MM.1S (cell line): Measurements from ENCODE around the gene DOCK4.

Experiments used
- EZH2 ChIP-seq: fragments of 300-600 bp; sonication (generic); optimal IDR thresholded peaks from 2 replicates; pipeline ENCODE3; 2017; ENCODE audit warnings: low read depth, mild to moderate bottlenecking, antibody characterized with exemption, low read length, mixed read lengths
- TF ChIP-seq, protein P1 (sequence below): fragments of 300-600 bp; sonication (generic); IDR thresholded peaks from 2 replicates; pipeline ENCODE4 v1.5.1; 2016; ENCODE audit warnings: antibody characterized with exemption, low read length, mixed read lengths

DNA sequence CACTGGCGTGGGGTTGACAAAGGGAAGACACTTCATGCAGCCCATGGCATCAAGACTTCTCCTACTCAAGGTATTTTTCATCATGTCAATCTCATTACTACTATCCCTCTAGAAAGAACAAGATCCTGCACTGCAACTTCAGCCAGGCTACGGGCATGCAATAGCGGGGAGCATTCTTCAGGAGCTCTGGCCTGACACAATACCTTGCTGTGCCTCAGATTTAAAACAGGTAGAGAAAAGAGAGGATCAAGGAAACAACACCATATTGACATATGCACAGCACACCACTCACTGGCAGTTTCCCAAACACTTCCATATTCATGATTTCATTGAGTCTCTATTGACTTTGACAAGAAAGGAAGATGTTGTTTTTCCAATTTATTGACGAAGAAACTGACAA lies 51.5 kb downstream of the DOCK4 start:
- TF ChIP-seq EZH2 = no peak
- TF ChIP-seq, protein P1, sequence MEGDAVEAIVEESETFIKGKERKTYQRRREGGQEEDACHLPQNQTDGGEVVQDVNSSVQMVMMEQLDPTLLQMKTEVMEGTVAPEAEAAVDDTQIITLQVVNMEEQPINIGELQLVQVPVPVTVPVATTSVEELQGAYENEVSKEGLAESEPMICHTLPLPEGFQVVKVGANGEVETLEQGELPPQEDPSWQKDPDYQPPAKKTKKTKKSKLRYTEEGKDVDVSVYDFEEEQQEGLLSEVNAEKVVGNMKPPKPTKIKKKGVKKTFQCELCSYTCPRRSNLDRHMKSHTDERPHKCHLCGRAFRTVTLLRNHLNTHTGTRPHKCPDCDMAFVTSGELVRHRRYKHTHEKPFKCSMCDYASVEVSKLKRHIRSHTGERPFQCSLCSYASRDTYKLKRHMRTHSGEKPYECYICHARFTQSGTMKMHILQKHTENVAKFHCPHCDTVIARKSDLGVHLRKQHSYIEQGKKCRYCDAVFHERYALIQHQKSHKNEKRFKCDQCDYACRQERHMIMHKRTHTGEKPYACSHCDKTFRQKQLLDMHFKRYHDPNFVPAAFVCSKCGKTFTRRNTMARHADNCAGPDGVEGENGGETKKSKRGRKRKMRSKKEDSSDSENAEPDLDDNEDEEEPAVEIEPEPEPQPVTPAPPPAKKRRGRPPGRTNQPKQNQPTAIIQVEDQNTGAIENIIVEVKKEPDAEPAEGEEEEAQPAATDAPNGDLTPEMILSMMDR = no peak
